GM12878 (cell line): ENCODE results near the gene UTP4. TPM values are rescaled to one million over a fixed set of nuclear protein-coding genes. Genes with fewer than 3 reads are reported as not detected.

Experiments
- ATAC-seq: fragments of 200-7000 bp; cut with Tn5 transposase; 3 replicates; pipeline ENCODE4 v1.9.1; 2020; ENCODE audit warnings: mild to moderate bottlenecking, moderate library complexity
- BruUV-seq: library from RNA; stranded (reverse); fragments of 400-500 nt; replicated peaks from 2 replicates; lab custom pipeline; 2021; lab: Mats Ljungman, UMichigan
- CTCF ChIA-PET: fragments of 300-600 bp; sonication (Branson Sonifier 250); formaldehyde crosslinking; extraction: SDS; loops from one replicate; lab custom pipeline; 2021; ENCODE audit warnings: inconsistent platforms; lab: Yijun Ruan, JAX
- POLR2A ChIA-PET: fragments of 350-600 bp; formaldehyde crosslinking; extraction: SDS; loops from one replicate; lab custom pipeline; 2021; ENCODE audit warnings: inconsistent platforms; lab: Charles Lee
- RAD21 ChIA-PET: fragments of 300-600 bp; sonication (Branson Sonifier 250); formaldehyde crosslinking; loops from one replicate; lab custom pipeline; 2023; ENCODE audit warnings: antibody characterized with exemption; ENCODE audit not compliant: unreplicated experiment; lab: Charles Lee
- SMC1A ChIA-PET: fragments of 300-600 bp; sonication (Branson Sonifier 250); formaldehyde crosslinking; loops from one replicate; lab custom pipeline; 2023; ENCODE audit not compliant: unreplicated experiment, uncharacterized antibody; lab: Charles Lee
- DNase-seq: peaks from one replicate; pipeline ENCODE4 v3.0.0-alpha.2; 2011; ENCODE audit warnings: low read depth, low spot score
- FAIRE-seq: peaks from 3 replicates; lab custom pipeline; 2011; peaks lifted over from hg19 to GRCh38; lab: Jason Lieb, UNC
- H2AFZ ChIP-seq: 2 replicates; pipeline ENCODE4 v1.6.0; 2011; ENCODE audit warnings: low read depth, low read length, control low read depth; ENCODE audit not compliant: control insufficient read depth
- H3K27ac ChIP-seq: 2 replicates; pipeline ENCODE4 v1.5.1; 2011; ENCODE audit warnings: control low read depth; ENCODE audit not compliant: control insufficient read depth, insufficient read depth
- H3K27me3 ChIP-seq, 2 experiments: replicated peaks in 1 of 2; 2 replicates each; pipeline versions ENCODE4 v1.6.0 to v1.6.1; 2011; ENCODE audit warnings: low read length in 1 of 2; ENCODE audit not compliant: control insufficient read depth in 2 of 2, insufficient read depth in 2 of 2
- H3K36me3 ChIP-seq, 2 experiments: 2 replicates each; pipeline ENCODE4 v1.5.1; 2011; ENCODE audit warnings: low read length in 1 of 2; ENCODE audit not compliant: control insufficient read depth in 2 of 2, insufficient read depth in 2 of 2
- H3K4me1 ChIP-seq: 2 replicates; pipeline ENCODE4 v1.6.1; 2011; ENCODE audit warnings: mild to moderate bottlenecking, low read length, moderate library complexity, mixed read lengths; ENCODE audit not compliant: control insufficient read depth, insufficient read depth
- H3K4me2 ChIP-seq: 2 replicates; pipeline ENCODE4 v1.6.0; 2011; ENCODE audit warnings: control low read depth; ENCODE audit not compliant: control insufficient read depth, insufficient read depth
- H3K4me3 ChIP-seq: fragments of 200-600 bp; sonication (generic); 2 replicates; pipeline ENCODE4 v1.5.1; 2016
- H3K79me2 ChIP-seq: 2 replicates; pipeline ENCODE4 v1.6.0; 2011; ENCODE audit warnings: low read length; ENCODE audit not compliant: control insufficient read depth, insufficient read depth
- H3K9ac ChIP-seq: 2 replicates; pipeline ENCODE4 v1.8.0; 2011; ENCODE audit warnings: low read length, control low read depth, mixed read lengths; ENCODE audit not compliant: control insufficient read depth, insufficient read depth
- H3K9me3 ChIP-seq: replicated peaks from 3 replicates; pipeline ENCODE4 v1.5.1; 2011; ENCODE audit warnings: mild to moderate bottlenecking, low read length; ENCODE audit not compliant: control insufficient read depth, insufficient read depth
- H4K20me1 ChIP-seq: 2 replicates; pipeline ENCODE4 v1.6.0; 2011; ENCODE audit not compliant: control insufficient read depth, insufficient read depth
- BMI1 ChIP-seq: fragments of 450-650 bp; IDR thresholded peaks from 2 replicates; pipeline ENCODE4 v1.6.1; 2016; ENCODE audit warnings: mild to moderate bottlenecking, moderate library complexity, borderline replicate concordance
- HDAC6 ChIP-seq: fragments of 200-600 bp; sonication (generic); IDR thresholded peaks from one replicate; pipeline ENCODE4 v1.8.0; 2017; ENCODE audit warnings: antibody characterized with exemption; ENCODE audit not compliant: unreplicated experiment
- IKZF2 ChIP-seq, 2 experiments: fragments of 450-650 bp; IDR thresholded peaks; 2 replicates each; pipeline ENCODE4 v1.6.1; 2017; ENCODE audit warnings: mild to moderate bottlenecking in 2 of 2, moderate library complexity in 2 of 2
- KLF5 ChIP-seq: fragments of 450-650 bp; IDR thresholded peaks from 2 replicates; pipeline ENCODE4 v1.6.1; 2014; ENCODE audit warnings: mild to moderate bottlenecking; ENCODE audit not compliant: partially characterized antibody
- MTA2 ChIP-seq: fragments of 450-650 bp; IDR thresholded peaks from 2 replicates; pipeline ENCODE4 v1.6.1; 2016; ENCODE audit warnings: low read depth, mild to moderate bottlenecking, moderate library complexity
- RAD21 ChIP-seq: IDR thresholded peaks from 2 replicates; pipeline ENCODE4 v1.6.1; 2011; ENCODE audit warnings: mild to moderate bottlenecking, low read depth, low read length, moderate library complexity; ENCODE audit not compliant: insufficient read depth
- SMC3 ChIP-seq: IDR thresholded peaks from 2 replicates; pipeline ENCODE4 v1.6.1; 2011; ENCODE audit warnings: low read length, improper control_type of control experiment, borderline replicate concordance
- SREBF1 ChIP-seq: IDR thresholded peaks from 2 replicates; pipeline ENCODE4 v1.6.1; 2012; ENCODE audit warnings: mild to moderate bottlenecking, low read length
- SREBF2 ChIP-seq: IDR thresholded peaks from 2 replicates; pipeline ENCODE4 v1.6.1; 2012; ENCODE audit warnings: mild to moderate bottlenecking, low read length
- SRF ChIP-seq, 2 experiments: IDR thresholded peaks; 2 replicates each; pipeline ENCODE4 v1.6.1; 2011; ENCODE audit warnings: low read depth in 2 of 2, low read length in 2 of 2, mild to moderate bottlenecking in 1 of 2, moderate library complexity in 1 of 2
- STAT1 ChIP-seq: fragments of 450-650 bp; conservative IDR thresholded peaks from 2 replicates; pipeline ENCODE4 v1.6.1; 2014; ENCODE audit warnings: antibody characterized with exemption, mild to moderate bottlenecking
- TAF1 ChIP-seq: IDR thresholded peaks from 2 replicates; pipeline ENCODE4 v1.6.1; 2011; ENCODE audit warnings: mild to moderate bottlenecking, low read depth, low read length, borderline replicate concordance
- TBL1XR1 ChIP-seq: IDR thresholded peaks from 2 replicates; pipeline ENCODE4 v1.6.1; 2012; ENCODE audit warnings: low read depth, low read length, improper control_type of control experiment
- TCF12 ChIP-seq: IDR thresholded peaks from 2 replicates; pipeline ENCODE4 v1.6.1; 2011; ENCODE audit warnings: low read depth, mild to moderate bottlenecking, low read length
- ZBTB33 ChIP-seq: fragments of 450-650 bp; IDR thresholded peaks from 2 replicates; pipeline ENCODE4 v1.6.1; 2017; ENCODE audit warnings: mild to moderate bottlenecking
- ZZZ3 ChIP-seq: IDR thresholded peaks from 2 replicates; pipeline ENCODE4 v1.6.1; 2011; ENCODE audit warnings: low read depth; ENCODE audit not compliant: control insufficient read depth, insufficient read length
- WGBS: methylation state at CpG from one replicate; pipeline ENCODE4 v1.1.6; 2016; ENCODE audit warnings: low lambda C conversion rate; ENCODE audit not compliant: insufficient replicate concordance, insufficient coverage; ENCODE audit errors: missing lambda C conversion rate; 5-methylcytosine and 5-hydroxymethylcytosine counted together
- in situ Hi-C: fragments of 300-500 bp; cut with MboI; formaldehyde crosslinking; loops from 9 replicates; pipeline ENCODE4 v1.14.3; 2018; ENCODE audit warnings: mixed read lengths
- intact Hi-C: fragments of 100-400 bp; cut with micrococcal nuclease; formaldehyde crosslinking; loops from one replicate; pipeline ENCODE4 v1.14.2; 2022; ENCODE audit not compliant: unreplicated experiment
- polyA plus RNA-seq, 11 experiments: library from polyadenylated mRNA; depleted of rRNA in 4 of 11; unstranded in 6 of 11; stranded (reverse) in 5 of 11; fragments of >200 nt; fragmentation: Nextera tagmentation in 4 of 11; fragmentation: Illumina TruSeq in 1 of 11; extraction: Ambion mirVana in 4 of 11; extraction: Trizol in 1 of 11; gene quantifications; 1 replicate in 1 of 11; 2 replicates in 10 of 11; pipeline versions ENCODE4 v1.2.1 to v1.2.3, GENCODE V29; 2011 to 2016; ENCODE audit warnings: inconsistent platforms in 2 of 11, missing spikeins in 2 of 11, low read depth in 1 of 11
- total RNA-seq, 4 experiments: library from RNA; depleted of rRNA in 3 of 4; stranded (reverse); fragments of >200 nt in 3 of 4; fragmentation: Illumina TruSeq in 1 of 4; extraction: Trizol in 1 of 4; gene quantifications; 2 replicates each; pipeline versions ENCODE4 v1.2.1 to v1.2.3, GENCODE V29; 2013 to 2021

Gene UTP4
- total and polyA plus RNA-seq, 10 of the 15 experiments (the other 5 are each of a cell fraction or from before 2014, with no cell fraction given): 32.5 to 131 (median 84.0) TPM

- ChIA-PET SMC1A (interaction anchor here (0.6 to 1.3 kb wide), 4 partner anchors 10 to 323 kb away, joined by 3 to 4 read pairs (median 3); no protein-coding TSS in a partner anchor), POLR2A (interaction anchor here (0.6 kb wide), 2 partner anchors 23 to 90 kb away, joined by 3 read pairs; no protein-coding TSS in a partner anchor), CTCF (interaction anchor here (0.6 to 1.8 kb wide), 4 partner anchors 17 to 117 kb away, joined by 3 to 6 read pairs (median 4); partner anchors contain the start of gene SNTB2), RAD21 (no interaction called here)
- TF ChIP-seq TCF12 (no peak), STAT1 (no peak), IKZF2 (IDR thresholded peaks at IDR 0.05) (no peak), SREBF2 (no peak), TBL1XR1 (no peak), MTA2 (no peak), SMC3 (no peak), SREBF1 (no peak), SRF (IDR thresholded peaks at IDR 0.05; ENCODE audit: low read depth in 2 of 2, low read length in 2 of 2) (no peak), KLF5 (no peak), HDAC6 (no peak), BMI1 (no peak), ZBTB33 (no peak), TAF1 (no peak), ZZZ3 (no peak), RAD21 (no peak)
- DNase-seq: no peak
- Histone ChIP-seq H4K20me1 (no peaks in the 10 kb centered on the region; the same call in 1 of the 2 replicates), H3K79me2 (no peaks in the 10 kb centered on the region), H3K36me3 (peaks cover 9 to 19% of the 10 kb centered on the region in 2 experiments), H3K4me2 (no peak overlapping the region), H3K9me3 (no peaks in the 10 kb centered on the region), H3K4me1 (peaks cover 11% of the 10 kb centered on the region), H3K4me3 (no peak overlapping the region), H3K27me3 (no peaks in the 10 kb centered on the region), H3K27ac (no peak overlapping the region), H3K9ac (no peak overlapping the region), H2AFZ (no peak overlapping the region)
- WGBS: 100% methylated on average over 4 of the region's 4 CpGs
- BruUV-seq: no TSS peak
- intact Hi-C loops: no loop called here
- in situ Hi-C loops: no loop called here
- ATAC-seq: no peak
- no peak for FAIRE-seq
Observed at GRCh38 chr16:69169051-69169450, 36.6 kb downstream of the UTP4 start.
